Body of pancreas (tissue), 4 donors: ENCODE results near the gene SPATS2.

Experiments
- CTCF ChIP-seq, 7 experiments: fragments of 450-650 bp in 4 of 7; fragments of 200-600 bp in 3 of 7; sonication (generic) in 3 of 7; IDR thresholded peaks; one replicate each; pipeline ENCODE4 v1.5.1; 2016 to 2019; ENCODE audit warnings: antibody characterized with exemption in 7 of 7
- POLR2A ChIP-seq, 3 donors: fragments of 450-650 bp; IDR thresholded peaks; one replicate each; pipeline ENCODE4 v1.6.1; 2016; ENCODE audit warnings: antibody characterized with exemption in 3 of 3, mild to moderate bottlenecking in 2 of 3

GRCh38 chr12:49451468-49452259, 84.4 kb downstream of the SPATS2 start:
- no peak for TF ChIP-seq CTCF (IDR thresholded peaks at IDR 0.05)
- TF ChIP-seq POLR2A (IDR thresholded peaks at IDR 0.05): no peak
